IPS DF 6.9 (cell line): Measurements from ENCODE around the gene CLECL1.
"Not testable (repeated sequence)": the region's sequence is repeated elsewhere in the genome, so short reads cannot be mapped to it uniquely, and the experiment has no call there.

ENCODE experiments used
- DNase-seq: peaks from one replicate; pipeline ENCODE4 v3.0.0-alpha.2; 2013; ENCODE audit warnings: low read depth, low spot score
- H3K27ac ChIP-seq: one replicate; pipeline ENCODE4 v1.5.1; 2013; ENCODE audit warnings: low read length, control low read depth
- H3K27me3 ChIP-seq: 2 replicates; pipeline ENCODE4 v1.6.1; 2013; ENCODE audit warnings: mild to moderate bottlenecking, low read length; ENCODE audit not compliant: control insufficient read depth, insufficient read depth
- H3K36me3 ChIP-seq: 2 replicates; pipeline ENCODE4 v1.6.1; 2013; ENCODE audit warnings: low read length; ENCODE audit not compliant: control insufficient read depth, insufficient read depth
- H3K4me1 ChIP-seq: 2 replicates; pipeline ENCODE4 v1.6.1; 2013; ENCODE audit warnings: low read length; ENCODE audit not compliant: control insufficient read depth, insufficient read depth
- H3K4me3 ChIP-seq: 2 replicates; pipeline ENCODE4 v1.5.1; 2013; ENCODE audit warnings: mild to moderate bottlenecking, low read length
- H3K9me3 ChIP-seq: 2 replicates; pipeline ENCODE4 v1.6.1; 2013; ENCODE audit warnings: low read length, inconsistent platforms; ENCODE audit not compliant: control insufficient read depth, insufficient read depth
- WGBS: extraction: QIAGEN DNeasy Blood & Tissue Kit; methylation state at CpG from one replicate; pipeline ENCODE4 v1.1.7; 2013; ENCODE audit warnings: mixed read lengths, missing lambda C conversion rate; ENCODE audit not compliant: insufficient read length, insufficient coverage; 5-methylcytosine and 5-hydroxymethylcytosine counted together

CLECL1 gene

DNA sequence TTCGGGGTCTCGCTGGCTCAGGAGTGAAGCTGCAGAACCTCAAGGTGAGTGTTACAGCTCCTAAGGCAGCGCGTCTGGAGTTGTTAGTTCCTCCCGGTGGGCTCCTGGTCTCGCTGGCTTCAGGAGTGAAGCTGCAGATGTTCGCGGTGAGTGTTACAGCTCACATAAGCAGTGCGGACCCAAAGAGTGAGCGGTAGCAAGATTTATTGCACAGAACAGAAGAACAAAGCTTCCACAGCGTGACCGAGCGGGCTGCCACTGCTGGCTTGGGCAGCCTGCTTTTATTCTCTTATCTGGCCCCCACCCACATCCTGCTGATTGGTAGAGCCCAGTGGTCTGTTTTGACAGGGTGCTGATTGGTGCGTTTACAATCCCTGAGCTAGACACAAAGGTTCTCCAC is 6.0 kb upstream of the CLECL1 start:
- H3K36me3 ChIP-seq, H3K27ac ChIP-seq: not testable (repeated sequence)
- WGBS = no CpG with 5 or more reads among the region's 14 CpGs

GRCh38 chr12:9736936-9737705 is 4.2 kb upstream of the CLECL1 start:
- Histone ChIP-seq H3K27ac (no peak overlapping the region), H3K27me3 (no peaks in the 10 kb centered on the region), H3K36me3 (no peaks in the 10 kb centered on the region), H3K4me3 (no peak overlapping the region), H3K4me1 (no peaks in the 10 kb centered on the region), H3K9me3 (no peaks in the 10 kb centered on the region)
- DNase-seq = no peak
- no CpG with 5 or more reads among the region's 3 CpGs for WGBS

More for the DNA sequence above, 6.0 kb upstream of the CLECL1 start:
- DNase-seq, H3K9me3 ChIP-seq, H3K4me1 ChIP-seq, H3K4me3 ChIP-seq, H3K27me3 ChIP-seq: not testable (repeated sequence)

GRCh38 chr12:9735601-9736000 is 2.7 kb upstream of the CLECL1 start:
- Histone ChIP-seq H3K9me3 (no peaks in the 10 kb centered on the region), H3K27me3 (no peaks in the 10 kb centered on the region), H3K36me3 (no peaks in the 10 kb centered on the region), H3K4me3 (no peak overlapping the region), H3K27ac (no peak overlapping the region), H3K4me1 (no peaks in the 10 kb centered on the region)
- no peak for DNase-seq
- no CpG with 5 or more reads among the region's 3 CpGs for WGBS

- WGBS = no CpG with 5 or more reads among the region's 2 CpGs
- H3K4me3 ChIP-seq = no peak overlapping the region
- H3K27me3 ChIP-seq = no peaks in the 10 kb centered on the region
- H3K36me3 ChIP-seq = no peaks in the 10 kb centered on the region
- no peaks in the 10 kb centered on the region for H3K9me3 ChIP-seq
- H3K4me1 ChIP-seq = no peaks in the 10 kb centered on the region
- no peak for DNase-seq
- no peak overlapping the region for H3K27ac ChIP-seq
Measured at GRCh38 chr12:9731797-9732196, 1.1 kb downstream of the CLECL1 start.

DNA sequence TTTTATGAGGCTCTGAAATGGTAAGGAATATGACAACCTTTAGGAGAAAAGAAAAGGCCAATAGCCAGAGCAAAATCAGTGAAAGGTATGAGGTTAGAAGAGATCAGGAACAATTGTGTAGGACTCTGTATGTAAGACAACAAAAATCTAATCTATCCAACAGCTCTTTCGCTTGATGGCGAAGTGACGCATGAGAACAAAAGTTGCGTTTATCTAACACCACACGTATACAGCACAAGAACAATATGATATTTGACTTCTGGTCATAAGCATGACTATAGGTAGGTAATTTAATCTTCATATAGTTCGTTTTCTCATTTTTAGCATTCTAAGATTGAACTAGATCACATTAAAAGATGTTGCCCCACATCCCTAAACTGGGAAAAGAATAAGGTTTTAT is 1.5 kb downstream of the CLECL1 start:
- no peak overlapping the region for H3K4me3 ChIP-seq
- no peaks in the 10 kb centered on the region for H3K4me1 ChIP-seq
- no CpG with 5 or more reads among the region's 6 CpGs for WGBS
- DNase-seq = no peak
- H3K27ac ChIP-seq = no peak overlapping the region
- no peaks in the 10 kb centered on the region for H3K36me3 ChIP-seq
- H3K9me3 ChIP-seq = no peaks in the 10 kb centered on the region
- H3K27me3 ChIP-seq = no peaks in the 10 kb centered on the region

GRCh38 chr12:9730591-9730990 is 2.3 kb downstream of the CLECL1 start:
- Histone ChIP-seq H3K4me3 (no peak overlapping the region), H3K9me3 (no peaks in the 10 kb centered on the region), H3K4me1 (no peaks in the 10 kb centered on the region), H3K27ac (no peak overlapping the region), H3K36me3 (no peaks in the 10 kb centered on the region), H3K27me3 (no peaks in the 10 kb centered on the region)
- no CpG with 5 or more reads among the region's 6 CpGs for WGBS
- no peak for DNase-seq

DNA sequence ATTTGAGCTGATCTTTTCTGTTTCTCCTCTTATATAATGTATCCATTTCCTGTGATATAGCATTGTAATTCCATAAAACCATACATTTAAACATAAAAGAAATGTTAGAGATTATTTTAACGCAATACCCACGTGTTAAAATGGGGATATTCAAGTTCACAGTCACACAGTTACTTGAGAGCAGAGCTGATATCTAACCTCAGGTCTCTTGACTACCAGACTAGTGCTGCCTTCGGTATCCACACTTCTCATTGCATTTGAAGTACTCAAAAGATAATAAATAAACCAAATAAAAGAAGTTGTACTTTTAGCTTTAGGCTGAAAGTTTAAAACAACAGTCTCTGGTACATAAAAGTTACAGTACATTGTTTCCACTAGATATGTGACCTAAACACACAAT is 2.9 kb downstream of the CLECL1 start:
- H3K27me3 ChIP-seq = no peaks in the 10 kb centered on the region
- no CpG with 5 or more reads among the region's 3 CpGs for WGBS
- H3K4me3 ChIP-seq = no peak overlapping the region
- DNase-seq = no peak
- H3K4me1 ChIP-seq = no peaks in the 10 kb centered on the region
- no peaks in the 10 kb centered on the region for H3K36me3 ChIP-seq
- no peak overlapping the region for H3K27ac ChIP-seq
- H3K9me3 ChIP-seq = no peaks in the 10 kb centered on the region

DNA sequence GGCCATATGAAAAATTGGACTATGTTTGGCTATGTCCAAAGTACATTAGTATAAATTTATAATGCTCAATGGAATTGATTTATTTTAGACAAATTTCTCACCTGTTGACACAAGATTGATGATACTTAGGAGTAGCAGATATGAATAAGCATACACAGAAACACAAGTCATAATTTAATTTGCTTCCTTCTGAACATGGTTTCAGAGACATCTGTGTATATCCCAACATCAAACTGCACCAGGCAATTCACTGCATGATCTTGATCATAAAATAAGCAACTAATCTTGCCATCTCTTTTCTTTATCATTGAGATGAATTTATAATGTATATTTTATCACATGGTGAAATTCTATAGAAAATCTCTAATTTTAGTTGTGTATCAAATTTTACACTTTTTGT is 3.8 kb downstream of the CLECL1 start:
- Histone ChIP-seq H3K4me1 (no peaks in the 10 kb centered on the region), H3K27me3 (no peaks in the 10 kb centered on the region), H3K4me3 (no peak overlapping the region), H3K27ac (no peak overlapping the region), H3K9me3 (no peaks in the 10 kb centered on the region), H3K36me3 (no peaks in the 10 kb centered on the region)
- DNase-seq = no peak

- Histone ChIP-seq H3K36me3 (no peaks in the 10 kb centered on the region), H3K27ac (no peak overlapping the region), H3K4me1 (no peaks in the 10 kb centered on the region), H3K27me3 (no peaks in the 10 kb centered on the region), H3K4me3 (no peak overlapping the region), H3K9me3 (no peaks in the 10 kb centered on the region)
- no peak for DNase-seq
- WGBS = no CpG with 5 or more reads among the region's 1 CpG
Measured at GRCh38 chr12:9727813-9728212, 5.1 kb downstream of the CLECL1 start.

GRCh38 chr12:9725213-9725870 is 7.6 kb downstream of the CLECL1 start:
- DNase-seq = no peak
- Histone ChIP-seq H3K4me3 (no peak overlapping the region), H3K36me3 (no peaks in the 10 kb centered on the region), H3K27me3 (no peaks in the 10 kb centered on the region), H3K9me3 (no peaks in the 10 kb centered on the region), H3K4me1 (no peaks in the 10 kb centered on the region), H3K27ac (no peak overlapping the region)
- no CpG with 5 or more reads among the region's 2 CpGs for WGBS

DNA sequence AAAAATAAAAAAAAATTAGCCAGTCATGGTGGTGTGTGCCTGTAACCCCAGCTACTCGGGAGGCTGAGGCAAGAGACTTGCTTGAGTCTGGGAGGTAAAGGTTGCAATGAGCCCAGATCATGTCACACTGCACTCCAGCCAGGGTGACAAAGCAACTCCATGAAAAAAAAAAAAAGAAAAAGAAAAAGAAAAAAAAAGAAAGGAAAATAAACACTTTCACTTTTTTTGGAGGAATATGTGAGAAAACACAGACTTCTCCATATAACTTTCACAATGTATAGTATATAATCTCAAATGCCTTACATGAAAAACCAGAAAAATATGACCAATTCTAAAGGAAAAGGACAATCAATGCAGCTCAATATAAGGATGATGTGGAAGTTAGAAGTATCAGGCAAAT is 8.9 kb downstream of the CLECL1 start:
- Histone ChIP-seq H3K36me3 (no peaks in the 10 kb centered on the region), H3K9me3 (no peaks in the 10 kb centered on the region), H3K27me3 (no peaks in the 10 kb centered on the region), H3K4me3 (no peak overlapping the region), H3K27ac (no peak overlapping the region), H3K4me1 (no peaks in the 10 kb centered on the region)
- DNase-seq = no peak
- WGBS = no CpG with 5 or more reads among the region's 1 CpG
